Measurements from ENCODE around the gene ZNF335. TPM values are rescaled to one million over a fixed set of nuclear protein-coding genes. Genes with fewer than 3 reads are reported as not detected.

ZNF335 gene
- total and polyA plus RNA-seq, 2 of the 13 experiments (the other 11 are each of a cell fraction or from before 2014, with no cell fraction given): 9.7 to 13.7 TPM

DNA sequence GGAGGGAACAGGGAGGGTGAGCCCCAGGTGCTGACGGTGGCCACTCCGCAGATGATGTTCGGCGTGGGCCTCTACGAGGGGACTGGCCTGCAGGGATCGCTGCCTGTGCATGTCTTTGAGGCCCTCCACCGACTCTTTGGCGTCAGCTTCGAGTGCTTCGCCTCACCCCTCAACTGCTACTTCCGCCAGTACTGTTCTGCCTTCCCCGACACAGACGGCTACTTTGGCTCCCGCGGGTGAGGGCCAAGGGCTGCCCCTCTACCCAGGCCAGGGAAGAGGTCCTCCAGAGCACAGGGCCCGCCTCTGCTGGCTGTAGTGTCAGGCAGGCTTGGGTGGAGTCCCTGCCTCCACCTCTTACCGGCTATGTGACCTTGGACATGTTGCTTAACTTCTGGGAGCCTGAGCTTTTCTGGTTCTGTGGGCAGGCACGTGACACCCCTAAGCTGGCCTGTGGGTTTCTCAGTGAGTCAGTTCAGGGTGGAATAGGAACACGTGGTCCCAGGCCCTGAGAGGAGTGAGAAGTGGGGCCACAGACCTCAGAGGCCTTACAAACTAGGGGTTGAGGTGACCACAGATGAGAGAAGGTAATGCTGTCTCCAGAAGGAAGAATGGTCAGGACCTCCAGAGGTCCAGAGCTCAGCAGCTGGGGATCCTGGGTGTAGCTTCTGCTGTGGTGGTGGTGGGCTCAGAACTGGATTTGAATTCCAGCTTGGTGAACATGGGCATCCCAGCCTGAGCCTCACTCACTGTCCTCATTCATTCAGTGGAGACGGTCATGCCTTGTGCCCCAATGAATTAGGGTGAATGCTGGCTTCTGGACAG is 25.6 kb downstream of the ZNF335 start (continued):
- TF ChIP-seq, protein P1, sequence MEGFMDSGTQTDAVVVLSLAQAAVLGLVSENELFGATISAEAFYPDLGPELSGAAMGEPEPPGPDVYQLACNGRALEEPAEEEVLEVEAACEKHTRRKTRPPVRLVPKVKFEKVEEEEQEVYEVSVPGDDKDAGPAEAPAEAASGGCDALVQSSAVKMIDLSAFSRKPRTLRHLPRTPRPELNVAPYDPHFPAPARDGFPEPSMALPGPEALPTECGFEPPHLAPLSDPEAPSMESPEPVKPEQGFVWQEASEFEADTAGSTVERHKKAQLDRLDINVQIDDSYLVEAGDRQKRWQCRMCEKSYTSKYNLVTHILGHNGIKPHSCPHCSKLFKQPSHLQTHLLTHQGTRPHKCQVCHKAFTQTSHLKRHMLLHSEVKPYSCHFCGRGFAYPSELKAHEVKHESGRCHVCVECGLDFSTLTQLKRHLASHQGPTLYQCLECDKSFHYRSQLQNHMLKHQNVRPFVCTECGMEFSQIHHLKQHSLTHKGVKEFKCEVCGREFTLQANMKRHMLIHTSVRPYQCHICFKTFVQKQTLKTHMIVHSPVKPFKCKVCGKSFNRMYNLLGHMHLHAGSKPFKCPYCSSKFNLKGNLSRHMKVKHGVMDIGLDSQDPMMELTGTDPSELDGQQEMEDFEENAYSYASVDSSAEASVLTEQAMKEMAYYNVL (CRISPR knock-in tag; IDR thresholded peaks at IDR 0.05; ENCODE audit: borderline replicate concordance): peak; percentile 83; the same call in 1 of the 2 replicates
- TF ChIP-seq, protein P2, sequence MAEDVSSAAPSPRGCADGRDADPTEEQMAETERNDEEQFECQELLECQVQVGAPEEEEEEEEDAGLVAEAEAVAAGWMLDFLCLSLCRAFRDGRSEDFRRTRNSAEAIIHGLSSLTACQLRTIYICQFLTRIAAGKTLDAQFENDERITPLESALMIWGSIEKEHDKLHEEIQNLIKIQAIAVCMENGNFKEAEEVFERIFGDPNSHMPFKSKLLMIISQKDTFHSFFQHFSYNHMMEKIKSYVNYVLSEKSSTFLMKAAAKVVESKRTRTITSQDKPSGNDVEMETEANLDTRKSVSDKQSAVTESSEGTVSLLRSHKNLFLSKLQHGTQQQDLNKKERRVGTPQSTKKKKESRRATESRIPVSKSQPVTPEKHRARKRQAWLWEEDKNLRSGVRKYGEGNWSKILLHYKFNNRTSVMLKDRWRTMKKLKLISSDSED (CRISPR knock-in tag; IDR thresholded peaks at IDR 0.05): no peak
- TF ChIP-seq, protein P3, sequence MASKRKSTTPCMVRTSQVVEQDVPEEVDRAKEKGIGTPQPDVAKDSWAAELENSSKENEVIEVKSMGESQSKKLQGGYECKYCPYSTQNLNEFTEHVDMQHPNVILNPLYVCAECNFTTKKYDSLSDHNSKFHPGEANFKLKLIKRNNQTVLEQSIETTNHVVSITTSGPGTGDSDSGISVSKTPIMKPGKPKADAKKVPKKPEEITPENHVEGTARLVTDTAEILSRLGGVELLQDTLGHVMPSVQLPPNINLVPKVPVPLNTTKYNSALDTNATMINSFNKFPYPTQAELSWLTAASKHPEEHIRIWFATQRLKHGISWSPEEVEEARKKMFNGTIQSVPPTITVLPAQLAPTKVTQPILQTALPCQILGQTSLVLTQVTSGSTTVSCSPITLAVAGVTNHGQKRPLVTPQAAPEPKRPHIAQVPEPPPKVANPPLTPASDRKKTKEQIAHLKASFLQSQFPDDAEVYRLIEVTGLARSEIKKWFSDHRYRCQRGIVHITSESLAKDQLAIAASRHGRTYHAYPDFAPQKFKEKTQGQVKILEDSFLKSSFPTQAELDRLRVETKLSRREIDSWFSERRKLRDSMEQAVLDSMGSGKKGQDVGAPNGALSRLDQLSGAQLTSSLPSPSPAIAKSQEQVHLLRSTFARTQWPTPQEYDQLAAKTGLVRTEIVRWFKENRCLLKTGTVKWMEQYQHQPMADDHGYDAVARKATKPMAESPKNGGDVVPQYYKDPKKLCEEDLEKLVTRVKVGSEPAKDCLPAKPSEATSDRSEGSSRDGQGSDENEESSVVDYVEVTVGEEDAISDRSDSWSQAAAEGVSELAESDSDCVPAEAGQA (IDR thresholded peaks at IDR 0.05; ENCODE audit: low read depth): peak; percentile 74; the same call in 1 of the 2 replicates
- TF ChIP-seq, protein P3 (CRISPR knock-in tag; IDR thresholded peaks at IDR 0.05; ENCODE audit: borderline replicate concordance): no peak
- peak; percentile 93 for TF ChIP-seq ZFX (CRISPR knock-in tag; IDR thresholded peaks at IDR 0.05; ENCODE audit: low read depth)
- TF ChIP-seq IKZF1 (IDR thresholded peaks at IDR 0.05): no peak
- TF ChIP-seq, protein P4, sequence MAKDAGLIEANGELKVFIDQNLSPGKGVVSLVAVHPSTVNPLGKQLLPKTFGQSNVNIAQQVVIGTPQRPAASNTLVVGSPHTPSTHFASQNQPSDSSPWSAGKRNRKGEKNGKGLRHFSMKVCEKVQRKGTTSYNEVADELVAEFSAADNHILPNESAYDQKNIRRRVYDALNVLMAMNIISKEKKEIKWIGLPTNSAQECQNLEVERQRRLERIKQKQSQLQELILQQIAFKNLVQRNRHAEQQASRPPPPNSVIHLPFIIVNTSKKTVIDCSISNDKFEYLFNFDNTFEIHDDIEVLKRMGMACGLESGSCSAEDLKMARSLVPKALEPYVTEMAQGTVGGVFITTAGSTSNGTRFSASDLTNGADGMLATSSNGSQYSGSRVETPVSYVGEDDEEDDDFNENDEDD (CRISPR knock-in tag; IDR thresholded peaks at IDR 0.05; ENCODE audit: borderline replicate concordance): peak; percentile 91
- TF ChIP-seq RBFOX2 (IDR thresholded peaks at IDR 0.05; ENCODE audit: low read depth, low read length): no peak; the same call in 1 of the 2 replicates
- TF ChIP-seq, protein P5, sequence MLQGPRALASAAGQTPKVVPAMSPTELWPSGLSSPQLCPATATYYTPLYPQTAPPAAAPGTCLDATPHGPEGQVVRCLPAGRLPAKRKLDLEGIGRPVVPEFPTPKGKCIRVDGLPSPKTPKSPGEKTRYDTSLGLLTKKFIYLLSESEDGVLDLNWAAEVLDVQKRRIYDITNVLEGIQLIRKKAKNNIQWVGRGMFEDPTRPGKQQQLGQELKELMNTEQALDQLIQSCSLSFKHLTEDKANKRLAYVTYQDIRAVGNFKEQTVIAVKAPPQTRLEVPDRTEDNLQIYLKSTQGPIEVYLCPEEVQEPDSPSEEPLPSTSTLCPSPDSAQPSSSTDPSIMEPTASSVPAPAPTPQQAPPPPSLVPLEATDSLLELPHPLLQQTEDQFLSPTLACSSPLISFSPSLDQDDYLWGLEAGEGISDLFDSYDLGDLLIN (CRISPR knock-in tag; IDR thresholded peaks at IDR 0.05; ENCODE audit: borderline replicate concordance): 0 out of 2 replicates have a peak, but pooled peaks have one; percentile 48
- TF ChIP-seq, protein P6, sequence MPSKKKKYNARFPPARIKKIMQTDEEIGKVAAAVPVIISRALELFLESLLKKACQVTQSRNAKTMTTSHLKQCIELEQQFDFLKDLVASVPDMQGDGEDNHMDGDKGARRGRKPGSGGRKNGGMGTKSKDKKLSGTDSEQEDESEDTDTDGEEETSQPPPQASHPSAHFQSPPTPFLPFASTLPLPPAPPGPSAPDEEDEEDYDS (CRISPR knock-in tag; IDR thresholded peaks at IDR 0.05): peak; percentile 69
- peak; percentile 96 for TF ChIP-seq HDAC2 (CRISPR knock-in tag; IDR thresholded peaks at IDR 0.05)
- TF ChIP-seq ZC3H13 (CRISPR knock-in tag; IDR thresholded peaks at IDR 0.05): no peak
- TF ChIP-seq NFATC3 (CRISPR knock-in tag; IDR thresholded peaks at IDR 0.05): peak; percentile 37; the same call in 1 of the 2 replicates
- TF ChIP-seq ZNF773 (CRISPR knock-in tag; IDR thresholded peaks at IDR 0.05; ENCODE audit: borderline replicate concordance): no peak
- no peak for TF ChIP-seq RFX1 (IDR thresholded peaks at IDR 0.05)

All from HepG2 (cell line).